ENCODE data around the gene LARGE1. TPM values are rescaled to one million over a fixed set of nuclear protein-coding genes. Genes with fewer than 3 reads are reported as not detected.

The LARGE1 gene
- total RNA-seq, 4 donors from 2014 or later = 78.1 to 156 (median 104) TPM

GRCh38 chr22:33952776-33953175 is 32.5 kb upstream of the LARGE1 start:
- Histone ChIP-seq H3K4me1 (no peaks in the 10 kb centered on the region), H3K9me3 (no peaks in the 10 kb centered on the region), H3K36me3 (no peaks in the 10 kb centered on the region), H3K27ac (no peak overlapping the region), H3K4me3 (no peak overlapping the region), H3K27me3 (no peaks in the 10 kb centered on the region)
- TF ChIP-seq CTCF (IDR thresholded peaks at IDR 0.05) (no peak), POLR2A (IDR thresholded peaks at IDR 0.05) (no peak)
- DNase-seq = no peak

- no peak for DNase-seq
- TF ChIP-seq POLR2A (IDR thresholded peaks at IDR 0.05) (no peak), CTCF (IDR thresholded peaks at IDR 0.05) (no peak)
- no peaks in the 10 kb centered on the region for H3K4me1 ChIP-seq
Measured at GRCh38 chr22:33940741-33941140, 20.5 kb upstream of the LARGE1 start.

GRCh38 chr22:33932997-33933396 is 12.7 kb upstream of the LARGE1 start:
- Histone ChIP-seq H3K4me1 (no peaks in the 10 kb centered on the region), H3K9me3 (no peaks in the 10 kb centered on the region), H3K27me3 (no peaks in the 10 kb centered on the region), H3K36me3 (no peaks in the 10 kb centered on the region), H3K4me3 (no peak overlapping the region), H3K27ac (no peak overlapping the region)
- TF ChIP-seq POLR2A (IDR thresholded peaks at IDR 0.05) (no peak), CTCF (IDR thresholded peaks at IDR 0.05) (no peak)
- no peak for DNase-seq

More at GRCh38 chr22:33940741-33941140, 20.5 kb upstream of the LARGE1 start:
- Histone ChIP-seq H3K4me3 (no peak overlapping the region), H3K27me3 (no peaks in the 10 kb centered on the region), H3K9me3 (no peaks in the 10 kb centered on the region), H3K27ac (no peak overlapping the region), H3K36me3 (no peaks in the 10 kb centered on the region)

- Histone ChIP-seq H3K9me3 (no peaks in the 10 kb centered on the region), H3K36me3 (no peaks in the 10 kb centered on the region), H3K4me1 (no peaks in the 10 kb centered on the region), H3K4me3 (no peak overlapping the region), H3K27me3 (no peaks in the 10 kb centered on the region), H3K27ac (no peak overlapping the region)
- TF ChIP-seq CTCF (IDR thresholded peaks at IDR 0.05) = no peak
- no peak for TF ChIP-seq POLR2A (IDR thresholded peaks at IDR 0.05)
- DNase-seq = no peak
Measured at GRCh38 chr22:33931406-33931805, 11.1 kb upstream of the LARGE1 start.

- Histone ChIP-seq H3K27me3 (no peaks in the 10 kb centered on the region), H3K4me1 (peaks cover 0 to 7% (median 0%) of the 10 kb centered on the region in 4 donors), H3K27ac (no peak overlapping the region), H3K4me3 (no peak overlapping the region), H3K9me3 (no peaks in the 10 kb centered on the region), H3K36me3 (no peaks in the 10 kb centered on the region)
- DNase-seq = no peak
- no peak for TF ChIP-seq CTCF (IDR thresholded peaks at IDR 0.05)
- TF ChIP-seq POLR2A (IDR thresholded peaks at IDR 0.05) = no peak
Measured at GRCh38 chr22:33927752-33928151, 7.5 kb upstream of the LARGE1 start.

GRCh38 chr22:33925194-33925593 is 4.9 kb upstream of the LARGE1 start:
- TF ChIP-seq POLR2A (IDR thresholded peaks at IDR 0.05) (no peak), CTCF (IDR thresholded peaks at IDR 0.05) (no peak)
- H3K4me1 ChIP-seq = peaks cover 0 to 11% (median 0%) of the 10 kb centered on the region in 4 donors
- H3K27me3 ChIP-seq = no peaks in the 10 kb centered on the region
- H3K4me3 ChIP-seq = no peak overlapping the region
- no peaks in the 10 kb centered on the region for H3K36me3 ChIP-seq
- no peak for DNase-seq
- no peaks in the 10 kb centered on the region for H3K9me3 ChIP-seq
- no peak overlapping the region for H3K27ac ChIP-seq

Data from Peyer's patch (tissue), 4 donors.